ENCODE data around the gene EPC1.
"Not testable (repeated sequence)": the region's sequence is repeated elsewhere in the genome, so short reads cannot be mapped to it uniquely, and the experiment has no call there.

Gene EPC1

DNA sequence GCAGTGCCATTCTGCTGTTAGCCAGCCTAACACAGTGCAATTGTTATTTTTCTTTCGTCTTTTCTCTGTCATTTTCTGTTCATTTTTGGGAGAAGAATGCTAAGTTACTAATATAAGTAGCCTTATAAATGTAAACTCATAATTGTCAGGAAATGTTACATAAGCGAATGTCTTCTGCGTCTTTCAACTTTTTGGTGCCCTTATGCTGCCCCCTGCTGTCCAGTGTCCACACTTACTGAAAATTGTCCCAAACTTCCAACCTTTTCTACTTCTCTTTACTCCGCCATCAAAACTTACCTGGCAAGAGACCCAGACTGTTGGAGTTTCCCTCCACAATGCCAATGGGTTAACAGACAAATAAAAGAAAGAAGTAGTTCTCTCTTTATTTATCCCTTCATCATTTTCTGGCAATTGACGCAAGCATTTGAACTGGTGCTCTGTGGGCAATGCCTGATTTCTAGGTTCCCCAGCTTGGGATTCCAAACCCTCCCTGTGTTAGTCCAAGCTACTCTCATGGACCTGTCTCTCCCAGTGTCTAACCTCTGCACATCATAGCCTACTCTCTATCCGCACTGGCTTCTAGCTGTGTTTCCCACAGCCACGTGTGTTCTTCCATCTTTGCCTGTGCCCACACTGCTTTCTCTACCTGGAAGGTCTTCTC, 21.0 kb upstream of the EPC1 start:
- DNase-seq = peak; percentile 75 to 80

DNA sequence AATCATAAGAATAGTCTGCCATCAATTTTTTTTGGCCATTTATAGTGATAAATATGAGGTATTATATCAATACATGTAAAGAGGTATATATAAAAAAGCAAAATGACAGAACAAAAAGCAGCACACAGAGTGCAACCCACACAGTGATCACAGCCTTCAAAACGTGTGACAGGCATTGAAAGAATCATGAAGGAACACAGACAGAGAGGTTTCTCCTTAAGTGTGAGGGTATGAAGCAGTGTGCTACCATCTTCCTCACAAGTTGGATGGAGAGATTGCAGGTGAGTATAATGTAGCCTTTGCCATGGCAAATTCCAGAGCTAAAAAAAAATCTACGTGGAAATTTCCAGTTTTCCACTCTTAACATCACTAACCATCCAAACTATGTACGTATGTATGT, 19.6 kb upstream of the EPC1 start:
- DNase-seq = no peak

DNA sequence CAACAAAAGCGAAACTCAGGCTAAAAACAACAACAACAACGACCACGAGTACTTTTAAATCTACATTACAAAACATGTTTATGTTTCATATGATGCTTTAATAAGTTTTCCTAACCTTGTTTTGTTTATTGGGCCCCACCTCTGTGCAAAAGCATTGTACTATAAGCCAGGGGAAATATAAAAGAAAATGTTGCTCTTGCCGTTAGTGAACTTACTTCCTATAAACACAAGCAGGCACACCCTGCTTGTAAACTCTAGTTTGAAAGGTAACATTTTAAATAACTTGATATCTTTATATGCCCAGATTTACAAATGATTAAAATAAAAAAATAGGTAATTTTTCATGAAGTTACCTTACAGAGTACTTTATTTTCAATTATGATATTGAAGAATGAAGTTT, 19.2 kb upstream of the EPC1 start:
- no peak for DNase-seq

DNA sequence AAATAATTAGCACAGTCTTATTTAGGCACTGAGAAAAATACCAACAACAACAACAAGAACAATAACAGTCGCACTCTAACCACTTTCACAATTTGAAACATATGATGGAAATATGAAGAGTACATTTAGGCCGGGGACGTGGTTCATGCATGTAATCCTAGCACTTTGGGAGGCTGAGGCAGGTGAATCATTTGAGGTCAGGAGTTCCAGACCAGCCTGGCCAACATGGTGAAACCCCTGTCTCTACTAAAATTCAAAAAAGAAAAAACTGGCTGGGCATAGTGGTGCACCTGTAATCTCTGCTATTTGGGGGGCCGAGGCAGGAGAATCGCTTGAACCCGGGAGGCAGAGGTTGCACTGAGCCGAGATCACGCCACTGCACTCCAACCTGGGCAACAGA, 18.4 kb upstream of the EPC1 start:
- DNase-seq = not testable (repeated sequence)

DNA sequence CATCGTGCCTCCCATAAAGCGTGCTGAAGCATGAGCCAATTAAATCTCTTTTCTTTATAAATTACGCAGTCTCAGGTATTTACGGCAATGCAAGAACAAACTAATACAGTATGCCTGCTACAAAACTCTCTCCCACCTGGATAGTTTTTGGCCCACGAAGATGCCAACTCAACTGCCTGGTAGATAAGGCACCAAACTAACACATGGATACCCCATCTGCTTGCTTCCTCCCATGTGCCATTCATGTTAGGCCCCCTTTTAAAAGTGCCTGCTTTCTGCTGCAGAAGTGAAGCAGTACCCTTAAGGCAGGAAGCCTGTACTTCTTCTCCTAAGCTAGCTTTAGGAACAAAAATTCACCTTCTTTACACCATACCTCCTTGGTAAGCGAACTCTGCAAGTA, 15.6 kb upstream of the EPC1 start:
- DNase-seq = no peak

DNA sequence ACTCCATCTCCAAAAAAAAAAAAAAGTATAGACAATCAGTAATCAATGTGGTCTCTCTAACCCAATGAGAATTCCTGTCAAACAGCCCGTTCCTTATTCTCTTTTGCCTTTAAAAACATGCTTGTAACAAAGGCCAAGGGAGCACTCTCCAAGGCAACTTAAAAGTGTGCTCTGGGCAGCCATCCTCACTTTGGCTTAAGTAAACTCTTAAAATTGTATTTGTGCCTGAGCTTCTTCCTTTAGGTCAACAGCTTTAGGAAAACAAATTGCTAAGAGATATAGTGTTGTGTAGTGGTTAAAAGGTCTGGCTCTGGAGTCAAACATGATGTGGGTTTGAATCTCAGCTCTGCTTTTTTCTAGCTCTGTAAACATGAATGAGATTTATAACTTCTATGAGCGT, 13.9 kb upstream of the EPC1 start:
- no peak for DNase-seq

DNA sequence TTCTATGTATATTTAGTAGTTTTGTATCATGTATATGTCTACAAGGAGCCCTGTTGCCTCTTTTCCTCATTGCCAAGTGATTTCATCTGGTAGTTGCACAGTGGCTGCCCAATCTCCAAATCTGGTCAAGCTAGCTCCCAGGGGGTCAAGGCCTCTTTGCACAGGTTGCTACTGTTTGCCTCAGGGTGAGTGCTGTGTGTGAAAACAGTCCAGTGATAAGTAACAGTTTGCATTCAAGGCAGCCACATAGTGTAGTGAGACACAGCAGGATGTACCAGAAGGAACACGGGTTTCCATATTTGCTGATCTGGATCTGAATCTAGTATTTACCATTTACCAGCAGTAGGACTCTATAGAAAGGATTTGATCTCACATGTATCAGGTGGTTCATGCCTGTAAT, 13.3 kb upstream of the EPC1 start:
- no peak for DNase-seq

DNA sequence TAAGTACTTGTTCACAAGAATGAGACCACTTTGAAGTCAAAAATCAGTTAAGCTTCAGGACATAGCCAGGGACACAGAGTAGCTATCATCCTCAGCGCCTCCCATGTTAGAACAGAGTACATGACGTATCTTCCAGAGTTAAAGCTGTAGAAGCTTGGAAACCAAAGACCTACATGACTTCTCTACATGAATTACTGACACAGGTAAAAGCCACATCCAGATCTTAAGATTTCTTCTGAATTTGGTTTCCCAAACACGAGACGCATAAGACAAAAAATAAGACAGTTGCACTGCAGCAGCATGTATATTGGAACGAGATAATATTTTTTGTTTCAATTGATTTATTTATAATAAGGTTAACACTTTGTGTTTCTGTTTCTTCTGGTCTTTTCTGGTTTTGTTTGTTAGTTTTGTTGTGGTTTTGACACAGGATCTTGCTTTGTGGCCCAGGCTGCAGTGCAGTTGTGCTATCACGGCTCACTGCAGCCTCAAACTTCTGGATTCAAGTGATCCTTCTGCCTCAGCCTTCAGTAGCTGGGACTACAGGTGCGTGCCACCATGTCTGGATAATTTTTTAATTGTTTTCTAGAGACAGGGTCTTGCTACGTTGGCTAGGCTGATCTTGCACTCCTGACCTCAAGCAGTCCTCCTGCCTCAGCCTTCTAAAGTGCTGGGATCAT, 10.2 kb upstream of the EPC1 start:
- DNase-seq = no peak

DNA sequence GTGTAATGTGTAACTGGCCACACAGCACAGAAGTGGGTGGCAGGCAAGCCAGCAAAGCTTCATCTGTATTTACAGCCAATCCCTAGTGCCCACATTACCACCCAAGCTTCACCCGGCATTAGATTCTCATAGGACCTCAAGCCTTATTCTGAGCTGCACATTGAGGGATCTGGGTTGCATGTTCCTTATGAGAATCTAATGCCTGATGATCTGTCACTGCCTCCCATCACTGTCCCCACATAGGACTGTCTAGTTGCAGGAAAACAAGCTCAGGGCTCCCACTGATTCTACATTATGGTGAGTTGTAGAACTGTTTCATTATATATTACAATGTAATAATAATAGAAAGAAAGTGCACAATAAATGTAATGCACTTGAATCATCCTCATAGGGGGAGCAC, 7.7 kb upstream of the EPC1 start:
- not testable (repeated sequence) for DNase-seq

DNA sequence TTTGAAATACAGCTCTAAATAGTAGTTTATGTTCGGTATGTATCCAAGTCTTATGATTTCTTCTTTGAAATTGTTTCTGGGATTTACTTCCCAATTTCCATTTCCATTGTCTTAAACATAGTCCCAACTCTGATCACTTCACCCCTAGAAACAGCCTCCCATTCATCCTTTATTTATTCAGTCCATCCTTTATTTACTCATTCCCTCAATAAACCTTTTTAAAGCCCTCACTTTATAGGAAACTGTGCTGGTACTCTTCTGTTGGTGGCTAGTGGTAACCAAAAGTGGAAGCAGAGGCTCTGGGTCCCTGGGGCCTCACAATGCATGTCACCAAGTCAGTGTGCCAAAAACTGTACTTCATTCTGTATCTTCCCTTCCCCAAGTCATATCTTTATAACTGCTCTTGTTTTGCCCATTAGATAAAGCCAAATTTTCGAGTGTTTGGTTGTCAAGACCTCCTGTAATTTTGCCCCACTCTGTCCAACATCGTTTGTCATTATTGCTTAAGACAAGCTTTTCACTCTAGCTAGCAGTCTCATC, 3.9 kb upstream of the EPC1 start:
- DNase-seq = no peak

DNA sequence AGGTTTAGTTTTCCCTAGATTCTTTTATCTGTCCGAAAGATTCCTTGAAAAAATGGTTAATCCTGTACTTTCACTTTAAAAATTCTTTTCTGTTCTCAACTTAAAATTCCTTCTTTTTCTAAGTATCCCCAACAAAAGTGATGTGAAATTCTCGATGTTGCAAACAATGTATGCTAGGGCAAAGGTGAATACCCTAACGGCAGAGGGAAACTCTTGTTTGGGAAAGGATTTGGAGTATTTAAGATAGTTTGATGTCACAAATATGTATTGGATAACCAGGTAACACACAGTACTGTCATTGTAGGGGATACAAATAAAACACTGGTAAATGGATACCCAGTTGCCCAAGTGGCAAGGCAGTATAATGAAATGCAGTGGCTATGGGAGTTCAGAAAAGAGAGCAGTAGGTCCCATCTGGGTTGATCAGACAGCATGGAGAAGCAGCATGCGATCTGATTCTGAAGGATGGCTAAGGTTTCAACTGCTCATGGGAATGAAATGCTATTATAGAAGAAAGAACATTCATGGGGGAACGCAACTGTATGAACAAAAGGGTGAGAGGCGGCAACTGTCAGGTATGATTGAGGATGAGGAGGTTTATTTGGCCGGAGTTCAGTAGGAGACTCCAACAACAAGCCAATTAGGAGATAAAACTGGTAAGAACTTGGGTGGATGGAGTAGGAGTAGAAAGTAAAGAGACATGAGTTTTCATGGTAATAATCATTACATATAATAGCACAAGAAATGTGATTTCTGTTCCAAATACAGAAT, 3.2 kb upstream of the EPC1 start:
- no peak for DNase-seq

DNA sequence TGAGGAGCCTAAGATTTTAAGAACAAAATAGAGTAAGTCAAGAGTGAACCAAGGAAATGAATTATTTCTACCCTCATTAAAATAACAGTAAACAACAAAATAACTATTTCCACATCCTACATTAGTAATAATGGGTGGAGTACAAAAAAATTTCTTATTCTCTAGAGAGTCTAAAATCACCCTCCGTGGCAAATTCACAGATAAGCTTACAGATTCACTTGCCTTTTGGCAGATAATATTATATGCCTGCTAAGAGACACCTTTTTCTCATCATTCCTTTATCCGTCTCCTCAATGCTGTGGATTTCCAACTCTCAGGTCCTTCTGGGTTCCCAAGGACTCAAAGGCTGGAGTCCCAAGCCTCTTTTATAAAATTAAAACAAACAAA, 2.2 kb upstream of the EPC1 start:
- no peak for DNase-seq

DNA sequence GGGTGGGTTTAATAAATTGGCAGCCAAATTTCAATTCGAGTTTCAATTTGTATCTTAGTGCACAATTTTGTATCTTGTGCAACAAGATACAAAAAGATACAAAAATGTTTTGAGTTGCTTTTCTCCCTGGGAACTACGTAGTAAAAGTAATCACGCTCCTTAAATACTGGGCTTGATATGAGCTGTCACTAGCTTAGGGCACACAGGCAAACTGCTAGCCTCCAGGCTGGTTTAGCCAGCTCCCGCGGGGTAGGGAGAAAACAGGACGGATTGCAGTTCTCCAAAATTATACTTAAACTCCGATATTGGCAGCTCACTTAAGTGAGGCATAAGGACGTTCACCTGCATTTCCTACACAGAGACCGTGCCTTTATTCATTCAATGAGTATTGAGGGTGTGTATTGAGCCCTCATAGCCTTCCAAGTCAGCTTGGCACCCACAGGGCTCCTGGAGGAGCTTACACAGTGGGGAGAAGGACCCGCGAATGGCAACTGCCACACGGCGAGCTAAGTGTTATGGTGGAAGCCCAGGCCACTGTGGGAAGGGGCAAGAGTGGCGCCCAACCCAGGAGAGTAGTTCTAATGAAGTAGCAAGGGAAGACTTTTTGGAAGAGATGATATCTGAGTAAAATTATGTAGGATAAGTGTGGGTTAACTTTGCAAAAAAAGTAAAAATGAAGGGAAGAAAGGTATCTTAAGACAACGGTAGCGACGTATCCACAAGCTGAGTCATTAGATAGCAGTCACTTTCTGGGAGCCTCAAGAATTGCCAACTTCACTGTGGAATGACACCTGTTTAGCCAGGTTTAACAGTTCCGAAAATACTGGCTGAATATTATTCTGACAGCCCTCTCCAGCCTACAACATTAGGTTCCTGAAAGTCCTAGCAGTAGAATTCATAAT, 1.6 kb upstream of the EPC1 start:
- no peak for DNase-seq

DNA sequence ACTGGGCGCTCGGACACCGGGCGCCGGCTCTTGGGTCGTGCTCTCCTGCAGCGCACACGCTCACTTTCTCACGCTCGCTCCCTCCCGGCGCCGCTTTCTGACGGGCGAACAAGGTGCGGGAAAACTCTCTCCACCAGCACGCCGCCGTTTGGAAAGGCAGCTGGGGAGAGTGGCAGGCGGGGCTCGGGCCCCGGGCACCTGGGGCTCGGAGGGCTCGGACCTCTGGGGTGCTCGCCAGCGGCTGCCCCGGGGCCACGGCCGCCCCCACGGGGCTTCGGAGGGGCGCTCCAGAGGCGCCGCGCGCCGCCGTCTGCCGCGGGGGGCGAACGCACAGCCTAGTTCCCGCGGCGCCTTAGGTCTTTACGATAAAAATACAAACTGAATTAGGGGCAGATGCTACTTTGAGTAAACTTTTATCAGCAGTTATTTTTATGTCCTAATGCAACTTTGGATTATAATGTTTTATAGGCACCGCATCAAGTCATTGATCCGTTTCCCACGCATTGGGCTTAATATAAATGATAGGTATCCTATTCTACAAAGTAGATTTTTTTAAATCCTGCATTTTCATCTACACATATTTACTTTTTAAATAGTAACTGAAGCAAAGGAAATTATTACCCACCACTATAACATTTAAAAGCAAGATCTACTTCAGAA, 535 bp upstream of the EPC1 start:
- DNase-seq = no peak

DNA sequence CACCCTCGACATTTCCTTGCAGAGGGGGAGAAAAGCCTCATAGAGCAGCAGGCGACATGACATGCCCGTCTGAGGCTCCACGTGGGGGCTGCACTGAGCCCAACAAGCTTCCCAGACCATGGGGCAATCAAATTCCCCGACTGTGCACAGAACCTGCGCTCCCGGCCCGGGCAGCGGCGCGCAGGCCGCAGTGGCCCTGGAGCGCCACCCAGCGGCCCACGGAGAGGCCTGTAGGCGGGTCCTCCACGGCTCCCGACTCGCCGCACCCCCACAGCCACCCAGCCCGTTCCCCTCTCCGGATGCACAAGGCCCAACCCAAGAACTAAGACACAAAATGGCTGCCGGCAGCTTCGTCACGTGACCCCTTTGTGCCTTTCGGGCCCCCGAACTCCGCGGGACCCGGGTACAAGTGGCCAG, 816 bp downstream of the EPC1 start:
- DNase-seq = peak; percentile 94 to 96

DNA sequence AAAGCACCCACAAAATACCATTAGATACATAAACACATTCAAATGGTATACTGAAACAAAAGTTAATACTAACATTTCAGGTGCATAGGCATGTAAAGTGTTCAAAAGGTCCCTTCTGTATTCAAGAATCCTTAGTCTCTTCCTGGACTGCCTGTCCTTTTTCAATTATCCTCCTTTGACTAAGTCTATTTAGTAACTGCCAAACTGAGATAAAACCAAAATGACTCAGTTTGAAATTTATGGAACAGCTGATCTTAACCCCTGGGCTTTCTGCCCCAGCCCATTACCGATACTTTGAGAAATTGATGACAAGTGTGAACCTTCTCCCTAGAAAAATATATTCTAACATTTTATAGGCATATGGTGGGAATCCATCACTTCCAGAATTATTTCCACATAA, 5.4 kb downstream of the EPC1 start:
- DNase-seq = no peak

DNA sequence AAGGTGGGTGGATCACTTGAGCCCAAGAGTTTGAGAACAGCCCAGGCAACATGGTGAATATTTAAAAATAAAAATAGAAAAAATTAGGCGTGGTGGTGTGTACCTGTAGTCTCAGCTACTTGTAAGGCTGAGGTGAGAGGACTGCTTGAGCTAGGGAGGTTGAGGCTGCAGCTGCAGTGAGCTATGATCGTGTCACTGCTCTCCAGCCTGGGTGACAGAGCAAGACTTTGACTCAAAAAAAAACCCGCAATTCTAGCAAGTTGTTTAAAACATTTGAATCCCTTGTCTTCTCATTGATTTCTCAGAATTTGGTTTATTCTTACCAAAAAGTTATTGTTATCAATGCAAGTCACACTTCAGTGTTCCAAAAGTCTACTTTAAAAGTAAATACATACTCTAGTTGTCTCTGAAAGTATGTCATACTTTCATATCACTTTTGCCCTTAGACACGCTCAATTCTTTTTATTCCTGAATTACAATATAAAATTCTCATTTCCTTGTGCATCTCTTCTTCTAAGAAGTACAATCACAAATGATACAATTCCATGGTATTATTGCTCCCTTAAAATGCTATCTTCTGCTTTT, 6.3 kb downstream of the EPC1 start:
- peak in 1 of 2 experiments; percentile 49 for DNase-seq

DNA sequence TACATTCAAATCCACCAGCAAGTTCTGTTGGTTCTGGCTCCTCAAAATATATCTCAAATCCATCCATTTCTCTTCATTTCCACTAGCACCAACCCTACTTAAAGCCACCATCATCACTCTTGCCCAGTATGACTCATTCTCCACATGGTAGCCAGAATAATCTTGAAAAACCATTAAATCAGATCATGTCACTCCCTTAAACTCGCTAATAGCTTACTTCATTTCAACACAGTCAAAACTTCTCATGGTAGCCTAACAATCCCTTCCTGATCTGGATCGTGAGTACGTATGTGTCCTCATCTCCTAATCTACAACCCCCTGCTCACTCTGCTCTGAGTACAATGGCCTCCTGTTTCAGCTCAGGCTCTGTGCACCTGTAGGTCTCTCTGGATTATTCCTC, 8.7 kb downstream of the EPC1 start:
- no peak for DNase-seq

DNA sequence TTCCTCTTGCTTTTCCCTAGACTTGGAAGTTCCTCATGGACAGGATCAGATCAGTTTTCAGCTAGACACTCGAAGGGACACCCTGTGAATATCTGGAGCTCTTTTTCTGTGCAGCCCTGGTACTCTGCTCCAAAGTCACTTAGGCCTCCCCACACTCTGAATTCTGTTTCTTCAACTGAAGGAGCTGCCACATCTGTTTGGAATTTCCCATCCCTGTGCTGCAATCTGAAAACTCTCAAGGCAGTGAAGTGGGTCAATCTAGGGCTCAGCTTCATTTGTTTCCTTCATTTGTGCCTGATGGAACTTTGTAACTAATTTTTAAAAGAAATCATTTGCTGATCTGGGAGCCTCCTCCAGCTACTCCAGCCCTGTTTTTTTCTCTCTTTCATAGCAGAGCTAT, 9.6 kb downstream of the EPC1 start:
- DNase-seq = no peak

DNA sequence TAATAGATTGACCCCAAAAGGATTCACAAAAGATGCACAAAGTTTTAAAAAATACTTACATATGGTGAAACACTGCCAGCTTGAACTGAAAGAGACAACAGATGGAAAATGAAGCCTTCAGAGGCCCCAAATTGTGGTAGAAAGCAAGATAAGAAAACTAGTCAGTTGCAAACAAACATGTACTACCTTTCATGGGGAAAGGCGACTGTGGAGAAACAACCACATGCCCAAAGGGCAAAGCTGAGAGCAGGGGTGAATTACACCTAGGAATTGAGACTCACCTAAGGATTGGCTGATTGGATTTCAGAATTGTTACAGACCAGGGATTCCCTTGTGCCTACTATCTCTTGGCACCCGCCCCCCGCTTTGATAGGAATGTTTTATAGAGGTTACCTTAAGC, 13.1 kb downstream of the EPC1 start:
- DNase-seq = no peak

DNA sequence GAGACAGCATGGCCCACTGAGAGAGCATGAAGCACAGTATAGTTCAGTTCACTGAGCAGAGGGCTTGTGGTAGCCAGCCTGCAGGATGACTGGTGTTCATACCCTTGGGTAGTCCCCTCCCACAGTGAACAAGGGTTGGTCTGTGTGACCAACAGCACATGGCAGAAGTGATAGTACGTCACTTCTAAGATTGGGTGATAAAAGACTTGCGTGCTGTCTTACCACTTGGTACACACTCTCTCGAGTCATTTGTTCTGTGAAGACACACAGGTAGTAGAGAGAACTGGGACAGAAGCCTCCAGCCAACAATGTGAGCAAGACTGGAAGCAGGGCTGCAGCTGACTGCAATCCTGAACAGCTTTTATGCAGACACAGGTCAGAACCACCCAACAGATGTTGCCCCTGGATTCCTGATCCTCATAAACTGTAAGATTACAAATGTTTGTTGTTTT, 14.6 kb downstream of the EPC1 start:
- DNase-seq = peak; percentile 77 to 80

DNA sequence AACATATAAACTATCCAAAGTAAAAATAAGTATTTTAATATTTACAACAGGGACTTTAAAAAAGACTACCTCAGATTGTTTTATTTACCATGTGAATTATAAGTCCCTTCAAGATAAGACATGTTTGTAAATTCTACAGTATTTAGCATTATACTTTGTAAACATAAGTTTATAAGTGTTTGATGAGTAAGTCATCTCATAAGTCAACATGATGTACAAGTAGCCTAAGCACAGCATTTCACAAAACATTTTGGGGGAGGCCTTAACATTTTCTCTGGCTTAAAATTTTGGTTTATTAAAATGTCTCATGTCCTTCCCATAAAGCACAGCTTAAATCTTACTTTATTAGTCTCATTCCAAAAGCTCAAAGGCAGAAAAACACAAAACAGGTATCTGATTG, 15.4 kb downstream of the EPC1 start:
- DNase-seq = no peak
